GM11168 (cell line): ENCODE measurements around the gene IFI27.
"Not testable (repeated sequence)": the region's sequence is repeated elsewhere in the genome, so short reads cannot be mapped to it uniquely, and the experiment has no call there.

Source experiments
- in situ Hi-C: fragments of 300-500 bp; cut with MboI; formaldehyde crosslinking; loops from one replicate; pipeline ENCODE4 v1.12.0; 2022; ENCODE audit warnings: low sequenced_read_pairs; ENCODE audit not compliant: unreplicated experiment

IFI27 gene

GRCh38 chr14:94143239-94143638, 32.7 kb downstream of the IFI27 start:
- in situ Hi-C loops, result no loop called here

GRCh38 chr14:94143711-94144110, 33.2 kb downstream of the IFI27 start:
- in situ Hi-C loops, result no loop called here

- in situ Hi-C loops, result no loop called here
These were observed 34.2 kb downstream of the IFI27 start for GRCh38 chr14:94144765-94145164.

- in situ Hi-C loops, result no loop called here
These were observed 35.5 kb downstream of the IFI27 start for GRCh38 chr14:94145902-94146527.

GRCh38 chr14:94152676-94153075, 42.1 kb downstream of the IFI27 start:
- in situ Hi-C loops, result no loop called here

- in situ Hi-C loops, result no loop called here
These were observed 43.3 kb downstream of the IFI27 start for GRCh38 chr14:94153750-94154342.

GRCh38 chr14:94156143-94156542, 45.6 kb downstream of the IFI27 start:
- in situ Hi-C loops, result not testable (repeated sequence)

GRCh38 chr14:94157197-94157596, 46.7 kb downstream of the IFI27 start:
- in situ Hi-C loops, result no loop called here

GRCh38 chr14:94158239-94158883, 47.8 kb downstream of the IFI27 start:
- in situ Hi-C loops, result no loop called here

- in situ Hi-C loops, result no loop called here
These were observed 50.5 kb downstream of the IFI27 start for GRCh38 chr14:94161058-94161457.

GRCh38 chr14:94161981-94162380, 51.4 kb downstream of the IFI27 start:
- in situ Hi-C loops, result no loop called here

GRCh38 chr14:94162466-94162865, 51.9 kb downstream of the IFI27 start:
- in situ Hi-C loops, result no loop called here

GRCh38 chr14:94163796-94164195, 53.3 kb downstream of the IFI27 start:
- in situ Hi-C loops, result no loop called here

- in situ Hi-C loops, result no loop called here
These were observed 54.3 kb downstream of the IFI27 start for GRCh38 chr14:94164685-94165431.

- in situ Hi-C loops, result no loop called here
These were observed 55.2 kb downstream of the IFI27 start for GRCh38 chr14:94165744-94166143.
